ENCODE results near the gene C5orf15.

Gene C5orf15

DNA sequence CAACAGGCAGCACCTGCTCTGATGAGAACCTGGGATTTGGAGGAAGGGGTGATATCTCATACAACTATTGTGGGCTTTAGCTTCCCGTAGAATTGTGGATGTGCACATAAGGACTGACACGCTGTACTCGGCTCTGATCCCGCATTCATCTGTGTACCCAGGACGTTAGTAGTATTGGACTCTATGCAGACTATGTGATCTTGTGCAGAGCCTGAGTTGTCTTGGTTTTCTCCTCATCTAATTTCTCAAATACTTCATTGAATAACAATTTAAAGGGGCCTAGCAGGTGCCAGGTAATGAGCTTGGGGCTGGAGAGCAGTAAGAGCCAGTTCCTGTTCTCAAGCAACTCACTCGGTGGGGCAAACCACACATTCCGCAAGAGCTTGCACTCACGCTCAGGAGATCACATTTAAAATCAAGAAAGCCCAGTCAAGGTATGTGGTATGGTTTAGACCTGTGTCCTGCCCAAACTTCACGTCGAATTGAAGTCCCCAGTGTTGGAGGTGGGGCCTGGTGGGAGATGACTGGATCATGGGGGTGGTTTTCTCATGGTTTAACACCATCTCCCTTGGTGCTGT lies 14.8 kb downstream of the C5orf15 start:
- Histone ChIP-seq H3K27ac (ENCODE audit: low read length) (peak overlapping the region; percentile 63), H2AFZ (ENCODE audit: low read depth, low read length) (no peak overlapping the region), H3K4me3 (ENCODE audit: low read length) (0 out of 2 replicates have a peak overlapping the region, but pooled peaks have one; percentile 3), H3K9me3 (ENCODE audit: insufficient read depth, low read length) (no peaks in the 10 kb centered on the region), H3K36me3 (replicated peaks; ENCODE audit: low read depth, low read length) (peaks cover 19% of the 10 kb centered on the region), H3K27me3 (ENCODE audit: low read depth, low read length) (no peaks in the 10 kb centered on the region), H3K79me2 (ENCODE audit: low read length) (no peaks in the 10 kb centered on the region; the same call in 1 of the 2 replicates), H3K4me2 (ENCODE audit: low read length) (peak overlapping the region; percentile 37), H3K4me1 (ENCODE audit: low read length) (peaks cover 45% of the 10 kb centered on the region), H4K20me1 (ENCODE audit: insufficient read depth, low read length) (no peaks in the 10 kb centered on the region), H3K9ac (ENCODE audit: low read length) (peak overlapping the region; percentile 6; the same call in 1 of the 2 replicates)
- no peak for TF ChIP-seq EZH2phosphoT487 (IDR thresholded peaks at IDR 0.05; ENCODE audit: low read depth)
- TF ChIP-seq, protein P1, sequence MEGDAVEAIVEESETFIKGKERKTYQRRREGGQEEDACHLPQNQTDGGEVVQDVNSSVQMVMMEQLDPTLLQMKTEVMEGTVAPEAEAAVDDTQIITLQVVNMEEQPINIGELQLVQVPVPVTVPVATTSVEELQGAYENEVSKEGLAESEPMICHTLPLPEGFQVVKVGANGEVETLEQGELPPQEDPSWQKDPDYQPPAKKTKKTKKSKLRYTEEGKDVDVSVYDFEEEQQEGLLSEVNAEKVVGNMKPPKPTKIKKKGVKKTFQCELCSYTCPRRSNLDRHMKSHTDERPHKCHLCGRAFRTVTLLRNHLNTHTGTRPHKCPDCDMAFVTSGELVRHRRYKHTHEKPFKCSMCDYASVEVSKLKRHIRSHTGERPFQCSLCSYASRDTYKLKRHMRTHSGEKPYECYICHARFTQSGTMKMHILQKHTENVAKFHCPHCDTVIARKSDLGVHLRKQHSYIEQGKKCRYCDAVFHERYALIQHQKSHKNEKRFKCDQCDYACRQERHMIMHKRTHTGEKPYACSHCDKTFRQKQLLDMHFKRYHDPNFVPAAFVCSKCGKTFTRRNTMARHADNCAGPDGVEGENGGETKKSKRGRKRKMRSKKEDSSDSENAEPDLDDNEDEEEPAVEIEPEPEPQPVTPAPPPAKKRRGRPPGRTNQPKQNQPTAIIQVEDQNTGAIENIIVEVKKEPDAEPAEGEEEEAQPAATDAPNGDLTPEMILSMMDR (IDR thresholded peaks at IDR 0.05; ENCODE audit: low read depth, low read length) = no peak

DNA sequence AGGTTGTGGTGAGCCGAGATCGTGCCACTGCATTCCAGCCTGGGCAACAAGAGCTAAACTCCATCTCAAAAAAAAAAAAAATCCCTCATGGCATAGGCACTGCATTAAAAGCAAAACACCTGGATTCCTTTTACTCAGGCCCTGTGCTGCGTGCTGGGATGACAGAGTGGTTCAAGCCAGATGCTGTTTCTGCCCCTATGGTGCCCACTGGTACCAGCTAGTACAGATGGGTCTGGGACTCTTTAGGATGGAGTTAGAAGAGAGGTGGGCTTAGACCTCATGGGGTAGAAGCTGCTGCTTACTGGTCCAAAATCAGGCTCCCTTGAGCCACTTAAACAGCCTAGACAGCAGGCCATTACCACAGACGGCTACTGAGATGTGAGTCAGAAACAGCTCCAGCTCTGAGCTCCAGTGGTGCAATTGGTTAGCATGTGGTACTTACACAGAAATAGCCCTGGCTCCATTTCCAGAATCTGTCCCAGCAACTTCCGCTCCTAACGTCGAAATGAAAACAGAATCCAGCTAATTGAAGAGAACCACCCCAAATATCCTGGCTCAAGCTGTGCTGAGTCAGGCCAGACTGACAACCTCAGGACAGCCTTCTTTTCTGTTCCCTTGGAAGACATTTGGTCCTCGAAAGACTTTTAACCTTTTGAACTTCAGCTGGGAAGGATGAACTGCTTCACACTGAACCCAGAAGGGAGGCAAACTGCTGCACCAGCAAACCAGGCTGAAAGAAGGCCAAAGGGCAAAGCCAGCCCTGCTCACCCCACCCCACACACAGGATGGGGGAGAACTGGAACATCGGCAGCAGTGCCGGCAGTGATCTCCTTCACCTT lies 15.5 kb downstream of the C5orf15 start:
- no peaks in the 10 kb centered on the region for H3K27me3 ChIP-seq (ENCODE audit: low read depth, low read length)
- no peaks in the 10 kb centered on the region for H4K20me1 ChIP-seq (ENCODE audit: insufficient read depth, low read length)
- TF ChIP-seq EZH2phosphoT487 (IDR thresholded peaks at IDR 0.05; ENCODE audit: low read depth) = no peak
- TF ChIP-seq, protein P1 (IDR thresholded peaks at IDR 0.05; ENCODE audit: low read depth, low read length) = no peak
- no peak overlapping the region for H2AFZ ChIP-seq (ENCODE audit: low read depth, low read length)
- H3K9ac ChIP-seq (ENCODE audit: low read length) = peak overlapping the region; percentile 6; the same call in 1 of the 2 replicates
- no peaks in the 10 kb centered on the region; the same call in 1 of the 2 replicates for H3K79me2 ChIP-seq (ENCODE audit: low read length)
- H3K36me3 ChIP-seq (replicated peaks; ENCODE audit: low read depth, low read length) = peaks cover 19% of the 10 kb centered on the region
- peak overlapping the region; percentile 63 for H3K27ac ChIP-seq (ENCODE audit: low read length)
- H3K9me3 ChIP-seq (ENCODE audit: insufficient read depth, low read length) = no peaks in the 10 kb centered on the region
- H3K4me1 ChIP-seq (ENCODE audit: low read length) = peaks cover 38% of the 10 kb centered on the region
- H3K4me2 ChIP-seq (ENCODE audit: low read length) = peak overlapping the region; percentile 37
- H3K4me3 ChIP-seq (ENCODE audit: low read length) = 0 out of 2 replicates have a peak overlapping the region, but pooled peaks have one; percentile 3

DNA sequence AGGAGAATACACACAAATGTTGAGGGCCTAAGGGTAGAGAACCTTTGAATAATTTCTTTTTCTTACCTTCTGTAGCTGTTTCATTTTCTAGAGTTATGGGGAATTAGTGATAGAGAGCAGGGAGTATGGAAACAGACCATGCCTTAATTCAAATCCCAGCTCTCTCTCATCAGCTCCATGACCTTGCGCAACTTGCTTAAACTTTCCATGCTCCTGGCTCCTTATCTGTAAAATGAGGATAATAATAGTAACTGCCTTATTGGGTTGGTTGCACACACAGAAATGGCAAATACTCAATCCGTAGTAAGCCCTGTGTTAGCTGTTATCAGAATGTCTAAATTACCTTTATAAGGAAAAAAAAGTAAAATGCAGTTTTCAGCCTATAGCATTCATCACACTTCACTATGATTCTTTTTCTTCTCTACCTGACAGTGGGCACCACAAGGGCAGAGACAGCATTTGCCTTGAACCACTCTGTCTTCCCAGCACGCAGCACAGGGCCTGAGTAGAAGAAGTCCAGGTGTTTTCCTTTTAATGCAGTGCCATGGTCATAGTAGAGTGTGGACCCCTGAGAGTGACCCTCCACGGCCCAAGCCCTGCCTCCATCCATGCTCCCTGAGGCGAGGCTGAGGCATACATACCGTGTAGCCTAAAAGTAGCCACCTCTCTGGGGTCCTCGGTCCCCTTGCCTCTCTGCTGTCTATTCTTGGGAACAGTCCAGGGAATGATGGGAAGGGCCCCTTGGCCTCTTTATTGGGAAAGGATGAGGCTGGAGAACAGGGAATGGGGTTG lies 17.4 kb downstream of the C5orf15 start:
- no peak for TF ChIP-seq EZH2phosphoT487 (IDR thresholded peaks at IDR 0.05; ENCODE audit: low read depth)
- TF ChIP-seq, protein P1 (IDR thresholded peaks at IDR 0.05; ENCODE audit: low read depth, low read length) = no peak

More for the DNA sequence above, 17.4 kb downstream of the C5orf15 start:
- peaks cover 21% of the 10 kb centered on the region for H3K4me1 ChIP-seq (ENCODE audit: low read length)
- no peaks in the 10 kb centered on the region for H3K9me3 ChIP-seq (ENCODE audit: insufficient read depth, low read length)
- H3K9ac ChIP-seq (ENCODE audit: low read length) = no peak overlapping the region
- H3K4me2 ChIP-seq (ENCODE audit: low read length) = no peak overlapping the region
- no peak overlapping the region for H2AFZ ChIP-seq (ENCODE audit: low read depth, low read length)
- no peak overlapping the region for H3K27ac ChIP-seq (ENCODE audit: low read length)
- no peak overlapping the region for H3K4me3 ChIP-seq (ENCODE audit: low read length)
- no peaks in the 10 kb centered on the region for H3K27me3 ChIP-seq (ENCODE audit: low read depth, low read length)
- peaks cover 18% of the 10 kb centered on the region for H3K36me3 ChIP-seq (replicated peaks; ENCODE audit: low read depth, low read length)
- no peaks in the 10 kb centered on the region for H4K20me1 ChIP-seq (ENCODE audit: insufficient read depth, low read length)
- no peaks in the 10 kb centered on the region for H3K79me2 ChIP-seq (ENCODE audit: low read length)
